IPS-15b (cell line): ENCODE results near the gene KANSL3.

Experiments used
- H3K27me3 ChIP-seq: one replicate; pipeline ENCODE4 v1.6.1; 2013; ENCODE audit warnings: low read length; ENCODE audit not compliant: control insufficient read depth, insufficient read depth
- H3K36me3 ChIP-seq: one replicate; pipeline ENCODE4 v1.6.1; 2013; ENCODE audit warnings: low read length; ENCODE audit not compliant: control insufficient read depth, insufficient read depth
- H3K4me1 ChIP-seq: one replicate; pipeline ENCODE4 v1.6.1; 2013; ENCODE audit warnings: mild to moderate bottlenecking, low read length; ENCODE audit not compliant: control insufficient read depth, insufficient read depth
- H3K4me3 ChIP-seq: one replicate; pipeline ENCODE4 v1.5.1; 2013; ENCODE audit warnings: low read depth, low read length
- H3K9ac ChIP-seq: one replicate; pipeline ENCODE4 v1.6.1; 2013; ENCODE audit warnings: low read depth, mild to moderate bottlenecking, low read length
- H3K9me3 ChIP-seq: one replicate; pipeline ENCODE4 v1.6.1; 2013; ENCODE audit warnings: mild to moderate bottlenecking, low read length; ENCODE audit not compliant: control insufficient read depth, insufficient read depth

KANSL3 gene

DNA sequence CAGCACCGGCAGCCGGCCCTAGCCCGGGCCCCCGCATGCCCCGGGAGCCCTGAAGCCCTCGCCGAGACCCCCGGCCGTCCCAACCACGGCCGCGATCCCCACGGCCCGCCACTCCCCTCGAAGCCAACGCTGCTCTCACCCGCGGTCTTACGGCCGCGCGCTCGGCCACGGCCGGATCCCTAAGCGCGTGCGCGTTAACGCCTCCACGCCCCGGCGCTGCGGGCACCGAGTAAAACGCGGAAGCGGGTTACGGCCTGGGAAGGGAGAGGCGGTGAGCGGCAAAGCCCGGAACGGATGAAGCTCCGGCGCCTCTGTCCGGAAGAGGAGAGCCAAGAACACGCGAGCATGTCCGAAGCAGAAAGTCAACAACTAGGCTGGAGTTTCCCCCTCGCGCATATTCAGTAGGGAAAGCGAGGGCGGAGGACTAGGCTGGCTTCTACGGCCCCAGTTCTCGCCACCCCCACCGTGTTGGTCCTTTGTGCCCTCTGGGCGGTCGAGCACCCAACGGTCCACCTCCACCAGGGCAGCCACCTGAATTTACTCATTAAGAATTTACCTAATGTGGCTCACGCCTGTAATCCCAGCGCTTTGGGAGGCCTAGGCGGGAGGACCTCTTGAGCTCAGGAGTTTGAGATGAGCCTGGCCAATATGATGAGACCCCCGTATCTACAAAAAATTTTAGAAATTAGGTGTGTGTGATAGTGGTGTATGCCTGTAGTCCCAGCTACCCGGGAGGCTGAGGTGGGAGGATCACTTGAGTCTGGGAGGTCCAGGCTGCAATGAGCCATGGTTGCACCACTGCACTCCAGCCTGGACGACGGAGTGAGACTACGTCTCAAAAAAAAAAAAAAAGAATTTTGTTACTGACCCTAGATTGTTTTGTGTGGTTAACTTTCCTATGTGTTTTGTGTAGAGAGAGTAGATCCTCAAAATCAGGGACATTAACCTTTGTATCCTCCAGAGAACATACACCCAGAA lies at the start of gene KANSL3:
TSS of gene KANSL3 (minus strand) at position 169 of the 978 bp plus-strand sequence. CDS start 1,177 bp downstream, outside the sequence.
- Histone ChIP-seq H3K36me3 (no peaks in the 10 kb centered on the region), H3K9me3 (no peaks in the 10 kb centered on the region), H3K9ac (peak within 1 kb of the TSS; percentile 65), H3K4me1 (no peaks in the 10 kb centered on the region), H3K4me3 (peak within 1 kb of the TSS; percentile 82), H3K27me3 (peaks cover 3% of the 10 kb centered on the region)

GRCh38 chr2:96687266-96687665 lies 49.2 kb upstream of the KANSL3 start:
- Histone ChIP-seq H3K36me3 (no peaks in the 10 kb centered on the region), H3K4me1 (no peaks in the 10 kb centered on the region), H3K9ac (no peak overlapping the region), H3K9me3 (no peaks in the 10 kb centered on the region), H3K27me3 (no peaks in the 10 kb centered on the region), H3K4me3 (no peak overlapping the region)

- no peak overlapping the region for H3K4me3 ChIP-seq
- H3K36me3 ChIP-seq = no peaks in the 10 kb centered on the region
- H3K9me3 ChIP-seq = no peaks in the 10 kb centered on the region
- H3K27me3 ChIP-seq = no peaks in the 10 kb centered on the region
- no peak overlapping the region for H3K9ac ChIP-seq
- H3K4me1 ChIP-seq = no peaks in the 10 kb centered on the region
Measured at GRCh38 chr2:96685577-96686459, 47.7 kb upstream of the KANSL3 start.

DNA sequence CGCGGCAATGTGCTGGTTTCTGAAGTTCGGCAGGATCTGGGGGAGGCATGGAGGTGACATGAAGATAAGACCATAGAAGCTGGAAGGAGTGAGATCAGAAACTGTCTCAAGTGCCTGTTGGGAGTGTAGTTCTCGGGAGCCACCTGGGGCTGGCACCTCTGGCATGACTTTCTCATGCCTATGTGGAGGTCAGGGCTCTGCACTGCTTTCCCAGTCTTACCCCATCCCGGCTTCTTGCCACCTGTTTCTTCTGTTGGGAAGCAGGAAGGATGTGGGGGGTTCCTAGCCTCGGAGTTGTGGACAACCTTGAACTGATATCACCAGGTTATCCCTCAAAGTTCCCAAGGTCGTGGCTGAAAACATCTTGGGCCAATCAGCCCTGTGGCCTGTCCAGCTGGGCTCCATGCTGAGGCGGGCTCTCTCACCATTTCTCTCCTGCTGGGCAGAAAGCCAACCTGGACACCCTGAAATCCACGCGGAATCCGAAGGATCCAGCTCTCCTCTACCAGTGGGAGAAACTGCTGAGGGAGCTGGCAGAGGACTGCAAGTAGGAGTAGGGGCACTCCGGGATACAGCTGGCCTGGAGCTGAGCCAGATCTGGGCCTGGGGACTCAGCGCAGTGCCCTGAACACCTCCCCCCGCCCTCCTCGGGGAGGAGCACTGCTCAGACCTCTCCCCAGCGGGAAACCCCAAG lies 46.9 kb upstream of the KANSL3 start:
- H3K4me1 ChIP-seq = no peaks in the 10 kb centered on the region
- no peaks in the 10 kb centered on the region for H3K27me3 ChIP-seq
- no peak overlapping the region for H3K4me3 ChIP-seq
- no peaks in the 10 kb centered on the region for H3K36me3 ChIP-seq
- no peak overlapping the region for H3K9ac ChIP-seq
- H3K9me3 ChIP-seq = no peaks in the 10 kb centered on the region

DNA sequence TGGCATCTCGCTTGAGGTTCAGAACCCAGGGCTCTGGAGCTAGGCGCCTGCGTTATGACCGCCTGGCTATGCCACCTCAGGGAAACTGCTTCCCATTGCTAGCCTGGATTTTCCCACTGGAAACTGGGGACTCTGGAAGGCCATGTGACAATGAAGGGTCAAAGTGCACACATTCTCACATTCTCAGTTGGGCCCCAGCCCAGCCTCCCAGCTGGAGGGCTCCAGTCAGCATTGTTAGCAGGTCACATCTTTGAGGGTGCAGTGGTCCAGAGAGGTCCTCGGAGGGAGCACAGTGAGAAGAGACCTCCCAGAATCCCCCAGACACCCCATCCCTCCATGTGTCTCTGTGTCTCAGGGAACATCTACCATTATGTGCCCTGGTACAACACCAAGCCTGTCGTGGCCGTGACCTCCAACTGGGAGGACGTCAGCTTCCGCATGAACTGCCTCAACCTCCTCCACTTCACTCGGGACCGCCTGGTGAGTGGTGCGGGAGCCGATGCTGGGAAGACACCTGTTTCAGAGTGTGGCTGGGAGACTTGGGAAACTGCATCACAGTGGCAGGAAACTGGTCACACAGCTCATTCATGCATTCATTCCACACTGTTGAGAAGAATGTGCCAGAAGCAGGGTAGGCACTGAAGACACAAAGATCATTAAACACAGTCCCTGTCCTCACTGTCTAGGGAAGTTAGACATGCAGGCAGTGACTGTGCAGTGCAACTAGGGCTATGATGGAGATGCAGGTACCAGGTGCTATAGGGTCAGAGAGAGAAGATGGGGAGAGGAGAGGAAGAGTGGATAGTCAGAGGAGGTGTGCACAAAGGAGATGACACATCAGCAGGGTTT lies 46.1 kb upstream of the KANSL3 start:
- Histone ChIP-seq H3K4me3 (no peak overlapping the region), H3K27me3 (no peaks in the 10 kb centered on the region), H3K36me3 (no peaks in the 10 kb centered on the region), H3K4me1 (peaks cover 2% of the 10 kb centered on the region), H3K9me3 (no peaks in the 10 kb centered on the region), H3K9ac (no peak overlapping the region)

GRCh38 chr2:96683307-96683706 lies 45.2 kb upstream of the KANSL3 start:
- no peak overlapping the region for H3K4me3 ChIP-seq

DNA sequence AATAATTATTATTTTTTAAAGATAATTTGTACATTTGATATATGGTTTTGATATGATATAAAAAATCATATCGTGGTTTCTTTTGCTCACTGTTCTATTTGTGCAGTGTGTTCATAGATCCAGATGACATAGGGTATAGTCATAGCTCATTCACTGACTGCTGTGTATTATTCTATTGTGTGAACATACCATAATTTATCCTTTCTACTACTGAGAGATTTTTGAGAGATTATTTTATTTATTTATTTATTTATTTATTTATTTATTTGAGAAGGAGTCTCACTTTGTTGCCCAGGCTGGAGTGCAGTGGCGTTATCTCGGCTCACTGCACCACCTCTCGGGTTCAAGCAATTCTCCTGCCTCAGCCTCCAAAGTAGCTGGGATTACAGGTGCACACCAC lies 43.4 kb upstream of the KANSL3 start:
- Histone ChIP-seq H3K27me3 (no peaks in the 10 kb centered on the region), H3K9me3 (no peaks in the 10 kb centered on the region)

More at GRCh38 chr2:96683307-96683706, 45.2 kb upstream of the KANSL3 start:
- H3K36me3 ChIP-seq = no peaks in the 10 kb centered on the region
- peaks cover 2% of the 10 kb centered on the region for H3K4me1 ChIP-seq
- H3K9ac ChIP-seq = no peak overlapping the region
- no peaks in the 10 kb centered on the region for H3K27me3 ChIP-seq
- H3K9me3 ChIP-seq = no peaks in the 10 kb centered on the region

DNA sequence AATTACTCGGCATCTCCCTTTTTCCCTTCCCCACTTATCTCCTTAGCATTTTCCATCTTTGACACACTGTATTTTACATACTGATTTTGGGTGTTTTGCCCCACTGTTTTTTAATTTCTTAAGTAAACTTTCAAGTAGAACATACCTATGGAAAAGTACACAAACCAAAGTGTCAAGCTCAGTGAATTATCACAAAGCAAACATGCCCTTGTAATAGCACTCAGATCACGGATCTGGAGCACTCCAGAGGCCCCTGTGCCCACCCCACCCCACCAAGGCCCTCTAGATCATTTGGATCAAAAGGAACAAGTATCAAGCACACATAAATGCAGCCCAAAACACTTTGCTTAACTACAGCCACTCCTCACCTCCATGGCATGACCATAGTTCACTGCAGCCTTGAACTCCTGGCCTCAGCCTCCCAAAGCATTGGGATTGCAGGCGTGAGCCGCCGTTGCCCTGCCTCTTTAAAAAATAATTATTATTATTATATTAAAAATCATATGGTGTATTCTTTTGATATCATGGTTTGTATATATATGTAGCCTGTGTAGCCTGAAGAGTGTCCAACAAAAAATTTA lies 42.5 kb upstream of the KANSL3 start:
- Histone ChIP-seq H3K27me3 (no peaks in the 10 kb centered on the region), H3K9ac (no peak overlapping the region), H3K4me3 (no peak overlapping the region), H3K36me3 (no peaks in the 10 kb centered on the region), H3K9me3 (no peaks in the 10 kb centered on the region), H3K4me1 (peaks cover 2% of the 10 kb centered on the region)

More for the DNA sequence above, 43.4 kb upstream of the KANSL3 start:
- H3K9ac ChIP-seq = no peak overlapping the region
- H3K4me1 ChIP-seq = peaks cover 2% of the 10 kb centered on the region
- no peak overlapping the region for H3K4me3 ChIP-seq
- H3K36me3 ChIP-seq = no peaks in the 10 kb centered on the region

- Histone ChIP-seq H3K4me1 (peaks cover 2% of the 10 kb centered on the region), H3K27me3 (no peaks in the 10 kb centered on the region), H3K9me3 (no peaks in the 10 kb centered on the region), H3K4me3 (no peak overlapping the region), H3K36me3 (no peaks in the 10 kb centered on the region), H3K9ac (no peak overlapping the region)
Measured at GRCh38 chr2:96679848-96680247, 41.7 kb upstream of the KANSL3 start.

DNA sequence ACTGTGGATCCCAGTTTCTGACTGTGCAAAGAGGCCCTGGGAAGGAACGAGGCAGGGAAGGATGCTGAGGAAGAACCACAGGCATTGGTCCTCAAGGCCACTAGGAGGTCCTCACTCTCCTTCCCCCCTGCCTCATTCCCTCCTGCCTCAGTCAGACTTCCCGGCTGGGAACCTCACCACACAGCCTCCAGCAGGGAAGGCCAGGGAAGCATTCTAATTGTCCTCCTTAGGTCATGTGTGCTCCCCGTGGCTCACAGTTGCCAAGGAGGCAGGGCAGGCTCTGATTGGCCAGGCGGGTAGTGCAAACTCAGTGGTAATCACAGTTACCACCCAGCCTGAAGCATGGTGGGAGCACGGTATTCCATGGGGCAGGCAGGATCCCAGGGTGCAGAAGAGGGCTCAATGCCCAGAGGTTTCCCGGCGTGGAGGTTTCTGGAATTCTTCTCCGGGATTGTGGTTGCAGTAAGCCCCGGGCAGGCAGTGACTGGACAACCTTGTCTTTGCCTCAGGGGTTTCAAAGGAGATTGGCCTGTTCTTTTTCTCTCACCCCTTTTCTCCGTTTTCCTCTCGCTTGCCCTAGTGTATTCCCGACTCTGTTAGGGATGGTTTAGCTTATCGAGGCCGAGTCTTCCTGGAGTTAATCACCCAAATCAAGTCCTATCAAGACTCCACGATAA lies 31.6 kb upstream of the KANSL3 start:
- Histone ChIP-seq H3K36me3 (no peaks in the 10 kb centered on the region), H3K9ac (no peak overlapping the region), H3K4me1 (no peaks in the 10 kb centered on the region), H3K4me3 (no peak overlapping the region), H3K9me3 (no peaks in the 10 kb centered on the region), H3K27me3 (no peaks in the 10 kb centered on the region)
